ENCODE measurements around the gene ZCCHC12. TPM values are rescaled to one million over a fixed set of nuclear protein-coding genes. Genes with fewer than 3 reads are reported as not detected.
"Not testable (repeated sequence)": the region's sequence is repeated elsewhere in the genome, so short reads cannot be mapped to it uniquely, and the experiment has no call there.

ZCCHC12 gene
- not detected for polyA plus RNA-seq (2013, experiment 1 of 2; ENCODE audit: insufficient read length)
- polyA plus RNA-seq (2013, experiment 2 of 2; ENCODE audit: insufficient read length) = 0.07 TPM

GRCh38 chrX:118823263-118824172, at the start of gene ZCCHC12:
ZCCHC12 (plus strand) TSS chrX:118823824; CDS start chrX:118825245, 1,421 bp downstream.
- peak; percentile 48 for DNase-seq

GRCh38 chrX:118779581-118779980, 44.0 kb upstream of the ZCCHC12 start:
- DNase-seq = no peak

GRCh38 chrX:118780509-118780908, 43.1 kb upstream of the ZCCHC12 start:
- no peak for DNase-seq

GRCh38 chrX:118780911-118781310, 42.7 kb upstream of the ZCCHC12 start:
- no peak for DNase-seq

- DNase-seq = no peak
Observed at GRCh38 chrX:118795528-118796280, 27.9 kb upstream of the ZCCHC12 start.

- DNase-seq = peak; percentile 13
Observed at GRCh38 chrX:118802857-118803256, 20.8 kb upstream of the ZCCHC12 start.

- DNase-seq = peak; percentile 51
Observed at GRCh38 chrX:118807151-118808017, 16.2 kb upstream of the ZCCHC12 start.

GRCh38 chrX:118817257-118817656, 6.4 kb upstream of the ZCCHC12 start:
- not testable (repeated sequence) for DNase-seq

- DNase-seq = no peak
Observed at GRCh38 chrX:118824173-118824730, 628 bp downstream of the ZCCHC12 start.

- no peak for DNase-seq
Observed at GRCh38 chrX:118825227-118825626, 1.6 kb downstream of the ZCCHC12 start.

- peak; percentile 45 for DNase-seq
Observed at GRCh38 chrX:118839334-118839958, 15.8 kb downstream of the ZCCHC12 start.

GRCh38 chrX:118847676-118848075, 24.1 kb downstream of the ZCCHC12 start:
- DNase-seq = peak; percentile 37

GRCh38 chrX:118853596-118853995, 30.0 kb downstream of the ZCCHC12 start:
- no peak for DNase-seq

- no peak for DNase-seq
Observed at GRCh38 chrX:118855681-118856310, 32.2 kb downstream of the ZCCHC12 start.

- DNase-seq = no peak
Observed at GRCh38 chrX:118857006-118857405, 33.4 kb downstream of the ZCCHC12 start.

- no peak for DNase-seq
Observed at GRCh38 chrX:118861338-118861737, 37.7 kb downstream of the ZCCHC12 start.

GRCh38 chrX:118862091-118862490, 38.5 kb downstream of the ZCCHC12 start:
- no peak for DNase-seq

- DNase-seq = no peak
Observed at GRCh38 chrX:118862979-118863378, 39.4 kb downstream of the ZCCHC12 start.

GRCh38 chrX:118864063-118864635, 40.5 kb downstream of the ZCCHC12 start:
- DNase-seq = no peak

- DNase-seq = no peak
Observed at GRCh38 chrX:118865231-118865630, 41.6 kb downstream of the ZCCHC12 start.

- no peak for DNase-seq
Observed at GRCh38 chrX:118867251-118867650, 43.6 kb downstream of the ZCCHC12 start.

Data from fibroblast of skin of back (primary cell).